ENCODE measurements around the gene KAZN.

- TF ChIP-seq CTCF (IDR thresholded peaks at IDR 0.05) (no peak), POLR2A (IDR thresholded peaks at IDR 0.05) (no peak)
These were observed 560.2 kb downstream of the KAZN start for GRCh38 chr1:15158506-15159165.
